ENCODE data around the gene PPP1R15A. TPM values are rescaled to one million over a fixed set of nuclear protein-coding genes. Genes with fewer than 3 reads are reported as not detected.

Gene PPP1R15A
- total and polyA plus RNA-seq, 2 of the 8 experiments (the other 6 are each of a cell fraction or from before 2014, with no cell fraction given): 4.1 to 14.0 TPM

DNA sequence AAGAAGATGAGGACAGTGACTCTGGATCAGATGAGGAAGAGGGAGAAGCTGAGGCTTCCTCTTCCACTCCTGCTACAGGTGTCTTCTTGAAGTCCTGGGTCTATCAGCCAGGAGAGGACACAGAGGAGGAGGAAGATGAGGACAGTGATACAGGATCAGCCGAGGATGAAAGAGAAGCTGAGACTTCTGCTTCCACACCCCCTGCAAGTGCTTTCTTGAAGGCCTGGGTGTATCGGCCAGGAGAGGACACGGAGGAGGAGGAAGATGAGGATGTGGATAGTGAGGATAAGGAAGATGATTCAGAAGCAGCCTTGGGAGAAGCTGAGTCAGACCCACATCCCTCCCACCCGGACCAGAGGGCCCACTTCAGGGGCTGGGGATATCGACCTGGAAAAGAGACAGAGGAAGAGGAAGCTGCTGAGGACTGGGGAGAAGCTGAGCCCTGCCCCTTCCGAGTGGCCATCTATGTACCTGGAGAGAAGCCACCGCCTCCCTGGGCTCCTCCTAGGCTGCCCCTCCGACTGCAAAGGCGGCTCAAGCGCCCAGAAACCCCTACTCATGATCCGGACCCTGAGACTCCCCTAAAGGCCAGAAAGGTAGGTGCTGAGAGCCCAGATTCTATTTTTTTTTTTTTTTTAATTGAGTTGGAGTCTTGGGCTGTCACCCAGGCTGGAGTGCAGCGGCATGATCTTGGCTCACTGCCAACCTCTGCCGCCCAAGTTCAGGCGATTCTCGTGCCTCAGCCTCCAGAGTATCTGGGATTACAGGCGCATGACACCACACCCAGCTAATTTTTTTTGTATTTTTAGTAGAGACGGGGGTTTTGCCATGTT, 2.3 kb downstream of the PPP1R15A start (continued):
- TF ChIP-seq, protein P1, sequence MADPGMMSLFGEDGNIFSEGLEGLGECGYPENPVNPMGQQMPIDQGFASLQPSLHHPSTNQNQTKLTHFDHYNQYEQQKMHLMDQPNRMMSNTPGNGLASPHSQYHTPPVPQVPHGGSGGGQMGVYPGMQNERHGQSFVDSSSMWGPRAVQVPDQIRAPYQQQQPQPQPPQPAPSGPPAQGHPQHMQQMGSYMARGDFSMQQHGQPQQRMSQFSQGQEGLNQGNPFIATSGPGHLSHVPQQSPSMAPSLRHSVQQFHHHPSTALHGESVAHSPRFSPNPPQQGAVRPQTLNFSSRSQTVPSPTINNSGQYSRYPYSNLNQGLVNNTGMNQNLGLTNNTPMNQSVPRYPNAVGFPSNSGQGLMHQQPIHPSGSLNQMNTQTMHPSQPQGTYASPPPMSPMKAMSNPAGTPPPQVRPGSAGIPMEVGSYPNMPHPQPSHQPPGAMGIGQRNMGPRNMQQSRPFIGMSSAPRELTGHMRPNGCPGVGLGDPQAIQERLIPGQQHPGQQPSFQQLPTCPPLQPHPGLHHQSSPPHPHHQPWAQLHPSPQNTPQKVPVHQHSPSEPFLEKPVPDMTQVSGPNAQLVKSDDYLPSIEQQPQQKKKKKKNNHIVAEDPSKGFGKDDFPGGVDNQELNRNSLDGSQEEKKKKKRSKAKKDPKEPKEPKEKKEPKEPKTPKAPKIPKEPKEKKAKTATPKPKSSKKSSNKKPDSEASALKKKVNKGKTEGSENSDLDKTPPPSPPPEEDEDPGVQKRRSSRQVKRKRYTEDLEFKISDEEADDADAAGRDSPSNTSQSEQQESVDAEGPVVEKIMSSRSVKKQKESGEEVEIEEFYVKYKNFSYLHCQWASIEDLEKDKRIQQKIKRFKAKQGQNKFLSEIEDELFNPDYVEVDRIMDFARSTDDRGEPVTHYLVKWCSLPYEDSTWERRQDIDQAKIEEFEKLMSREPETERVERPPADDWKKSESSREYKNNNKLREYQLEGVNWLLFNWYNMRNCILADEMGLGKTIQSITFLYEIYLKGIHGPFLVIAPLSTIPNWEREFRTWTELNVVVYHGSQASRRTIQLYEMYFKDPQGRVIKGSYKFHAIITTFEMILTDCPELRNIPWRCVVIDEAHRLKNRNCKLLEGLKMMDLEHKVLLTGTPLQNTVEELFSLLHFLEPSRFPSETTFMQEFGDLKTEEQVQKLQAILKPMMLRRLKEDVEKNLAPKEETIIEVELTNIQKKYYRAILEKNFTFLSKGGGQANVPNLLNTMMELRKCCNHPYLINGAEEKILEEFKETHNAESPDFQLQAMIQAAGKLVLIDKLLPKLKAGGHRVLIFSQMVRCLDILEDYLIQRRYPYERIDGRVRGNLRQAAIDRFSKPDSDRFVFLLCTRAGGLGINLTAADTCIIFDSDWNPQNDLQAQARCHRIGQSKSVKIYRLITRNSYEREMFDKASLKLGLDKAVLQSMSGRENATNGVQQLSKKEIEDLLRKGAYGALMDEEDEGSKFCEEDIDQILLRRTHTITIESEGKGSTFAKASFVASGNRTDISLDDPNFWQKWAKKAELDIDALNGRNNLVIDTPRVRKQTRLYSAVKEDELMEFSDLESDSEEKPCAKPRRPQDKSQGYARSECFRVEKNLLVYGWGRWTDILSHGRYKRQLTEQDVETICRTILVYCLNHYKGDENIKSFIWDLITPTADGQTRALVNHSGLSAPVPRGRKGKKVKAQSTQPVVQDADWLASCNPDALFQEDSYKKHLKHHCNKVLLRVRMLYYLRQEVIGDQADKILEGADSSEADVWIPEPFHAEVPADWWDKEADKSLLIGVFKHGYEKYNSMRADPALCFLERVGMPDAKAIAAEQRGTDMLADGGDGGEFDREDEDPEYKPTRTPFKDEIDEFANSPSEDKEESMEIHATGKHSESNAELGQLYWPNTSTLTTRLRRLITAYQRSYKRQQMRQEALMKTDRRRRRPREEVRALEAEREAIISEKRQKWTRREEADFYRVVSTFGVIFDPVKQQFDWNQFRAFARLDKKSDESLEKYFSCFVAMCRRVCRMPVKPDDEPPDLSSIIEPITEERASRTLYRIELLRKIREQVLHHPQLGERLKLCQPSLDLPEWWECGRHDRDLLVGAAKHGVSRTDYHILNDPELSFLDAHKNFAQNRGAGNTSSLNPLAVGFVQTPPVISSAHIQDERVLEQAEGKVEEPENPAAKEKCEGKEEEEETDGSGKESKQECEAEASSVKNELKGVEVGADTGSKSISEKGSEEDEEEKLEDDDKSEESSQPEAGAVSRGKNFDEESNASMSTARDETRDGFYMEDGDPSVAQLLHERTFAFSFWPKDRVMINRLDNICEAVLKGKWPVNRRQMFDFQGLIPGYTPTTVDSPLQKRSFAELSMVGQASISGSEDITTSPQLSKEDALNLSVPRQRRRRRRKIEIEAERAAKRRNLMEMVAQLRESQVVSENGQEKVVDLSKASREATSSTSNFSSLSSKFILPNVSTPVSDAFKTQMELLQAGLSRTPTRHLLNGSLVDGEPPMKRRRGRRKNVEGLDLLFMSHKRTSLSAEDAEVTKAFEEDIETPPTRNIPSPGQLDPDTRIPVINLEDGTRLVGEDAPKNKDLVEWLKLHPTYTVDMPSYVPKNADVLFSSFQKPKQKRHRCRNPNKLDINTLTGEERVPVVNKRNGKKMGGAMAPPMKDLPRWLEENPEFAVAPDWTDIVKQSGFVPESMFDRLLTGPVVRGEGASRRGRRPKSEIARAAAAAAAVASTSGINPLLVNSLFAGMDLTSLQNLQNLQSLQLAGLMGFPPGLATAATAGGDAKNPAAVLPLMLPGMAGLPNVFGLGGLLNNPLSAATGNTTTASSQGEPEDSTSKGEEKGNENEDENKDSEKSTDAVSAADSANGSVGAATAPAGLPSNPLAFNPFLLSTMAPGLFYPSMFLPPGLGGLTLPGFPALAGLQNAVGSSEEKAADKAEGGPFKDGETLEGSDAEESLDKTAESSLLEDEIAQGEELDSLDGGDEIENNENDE (IDR thresholded peaks at IDR 0.05; ENCODE audit: insufficient replicate concordance, low read length): no peak
- TF ChIP-seq RXRA (IDR thresholded peaks at IDR 0.05; ENCODE audit: insufficient read depth, low read depth, low read length) (no peak), RNF2 (IDR thresholded peaks at IDR 0.05; ENCODE audit: borderline replicate concordance, low read depth, low read length, missing control alignments, poor library complexity, severe bottlenecking) (no peak), POLR2AphosphoS5 (IDR thresholded peaks at IDR 0.05; ENCODE audit: low read depth, low read length) (peak; percentile 55; the same call in 1 of the 2 replicates), POLR2A (IDR thresholded peaks at IDR 0.05; ENCODE audit: control extremely low read depth in 1 of 2, low read depth in 2 of 2, low read length in 2 of 2) (no peak; a peak in 1 of 3 replicates), HDAC6 (IDR thresholded peaks at IDR 0.05; ENCODE audit: low read depth, low read length) (no peak)

Data from H1 (cell line).